GM12875 (cell line): ENCODE data around the gene USP10.

Experiments used
- H3K4me3 ChIP-seq: one replicate; pipeline ENCODE4 v1.5.1; 2011; ENCODE audit warnings: low read depth, low read length, control low read depth
- CTCF ChIP-seq: IDR thresholded peaks from 2 replicates; pipeline ENCODE4 v1.5.1; 2011; ENCODE audit warnings: low read depth, mild to moderate bottlenecking, control low read depth, inconsistent platforms, low read length, moderate library complexity, borderline replicate concordance; ENCODE audit not compliant: insufficient read depth

Gene USP10

GRCh38 chr16:84665359-84665758 lies 34.4 kb upstream of the USP10 start:
- no peak overlapping the region for H3K4me3 ChIP-seq
- TF ChIP-seq CTCF = no peak

GRCh38 chr16:84665843-84666242 lies 34.0 kb upstream of the USP10 start:
- no peak overlapping the region for H3K4me3 ChIP-seq
- TF ChIP-seq CTCF = no peak

DNA sequence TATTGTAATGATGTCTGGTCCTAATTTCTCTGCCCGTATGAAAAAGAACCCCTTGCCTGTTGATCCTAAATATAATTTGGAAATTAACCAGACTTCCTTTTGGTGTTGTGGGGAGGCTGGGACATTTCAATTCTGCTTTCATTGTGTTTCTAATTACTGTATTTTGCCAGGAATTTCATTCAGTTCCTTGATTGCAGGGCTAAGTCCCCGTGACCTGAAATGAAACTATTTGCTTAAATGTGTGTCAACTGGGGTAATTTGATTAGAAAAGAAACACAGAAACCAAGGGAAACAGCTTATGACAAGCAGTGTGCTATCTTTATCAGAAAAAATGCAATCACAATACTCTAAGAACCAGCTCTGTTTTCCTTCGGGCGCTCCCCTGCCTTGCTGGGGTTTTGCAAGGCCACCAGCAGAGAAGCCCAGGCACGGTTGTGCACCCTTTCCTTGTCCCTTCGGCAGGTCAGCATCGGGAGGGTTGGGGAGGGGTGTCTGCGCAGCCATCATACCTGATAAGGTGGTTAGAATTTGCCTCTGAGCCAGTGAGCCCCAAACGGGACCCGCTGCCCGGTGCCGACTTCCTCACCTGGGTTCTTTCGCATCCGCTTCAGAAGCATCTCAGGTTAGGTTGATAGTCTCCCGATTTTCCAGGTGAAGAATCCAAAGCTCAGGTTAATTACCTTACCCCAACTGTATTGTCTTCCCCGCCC lies 32.0 kb upstream of the USP10 start:
- no peak overlapping the region for H3K4me3 ChIP-seq
- TF ChIP-seq CTCF = no peak

- no peak for TF ChIP-seq CTCF
- no peak overlapping the region for H3K4me3 ChIP-seq
Observed at GRCh38 chr16:84670063-84670462, 29.7 kb upstream of the USP10 start.

- TF ChIP-seq CTCF = peak; percentile 95
- H3K4me3 ChIP-seq = no peak overlapping the region
Observed at GRCh38 chr16:84672276-84673202, 27.3 kb upstream of the USP10 start.

- no peak overlapping the region for H3K4me3 ChIP-seq
- TF ChIP-seq CTCF = no peak
Observed at GRCh38 chr16:84673203-84673535, 26.6 kb upstream of the USP10 start.
